OCI-LY7 (cell line): ENCODE measurements around the gene NRP1. TPM values are rescaled to one million over a fixed set of nuclear protein-coding genes. Genes with fewer than 3 reads are reported as not detected.

Experiments
- BruUV-seq: library from RNA; stranded (reverse); fragments of 400-500 nt; replicated peaks from 2 replicates; lab custom pipeline; 2021; lab: Mats Ljungman, UMichigan
- CTCF ChIA-PET: fragments of 300-600 bp; sonication (Branson Sonifier 250); formaldehyde crosslinking; loops from one replicate; lab custom pipeline; 2022; ENCODE audit warnings: antibody characterized with exemption; ENCODE audit not compliant: unreplicated experiment; lab: Charles Lee
- POLR2A ChIA-PET: fragments of 300-600 bp; sonication (Branson Sonifier 250); formaldehyde crosslinking; loops from one replicate; lab custom pipeline; 2022; ENCODE audit warnings: antibody characterized with exemption; lab: Charles Lee
- DNase-seq: peaks from one replicate; pipeline ENCODE4 v3.0.0-alpha.2; 2015; ENCODE audit warnings: low spot score
- H2AFZ ChIP-seq: fragments of 200-600 bp; sonication (generic), shearing (Covaris generic); 2 replicates; pipeline ENCODE4 v1.6.1; 2014; ENCODE audit warnings: mild to moderate bottlenecking, antibody characterized with exemption, low read length, moderate library complexity
- H3K27ac ChIP-seq: fragments of 200-600 bp; sonication (generic); 2 replicates; pipeline ENCODE4 v1.5.1; 2014; ENCODE audit warnings: mixed run types, low read depth, mild to moderate bottlenecking, moderate library complexity, low read length, inconsistent platforms; ENCODE audit not compliant: poor library complexity, severe bottlenecking
- H3K36me3 ChIP-seq: fragments of 200-600 bp; sonication (generic); 2 replicates; pipeline ENCODE4 v1.6.1; 2014; ENCODE audit warnings: mild to moderate bottlenecking, antibody characterized with exemption, low read length, moderate library complexity, mixed read lengths; ENCODE audit not compliant: insufficient read depth
- H3K4me1 ChIP-seq: fragments of 200-600 bp; sonication (generic); 2 replicates; pipeline ENCODE4 v1.5.1; 2014; ENCODE audit warnings: mild to moderate bottlenecking, low read length; ENCODE audit not compliant: insufficient read depth, poor library complexity, severe bottlenecking
- H3K4me2 ChIP-seq: fragments of 200-600 bp; sonication (generic); 2 replicates; pipeline ENCODE4 v1.6.1; 2014; ENCODE audit warnings: mild to moderate bottlenecking, low read length
- H3K4me3 ChIP-seq: fragments of 200-600 bp; sonication (generic); 2 replicates; pipeline ENCODE4 v1.5.1; 2014; ENCODE audit warnings: mild to moderate bottlenecking, low read depth, low read length; ENCODE audit not compliant: poor library complexity, severe bottlenecking
- H3K79me2 ChIP-seq: fragments of 200-600 bp; sonication (generic); 2 replicates; pipeline ENCODE4 v1.6.1; 2016; ENCODE audit warnings: low read depth, mild to moderate bottlenecking, low read length, moderate library complexity, mixed read lengths; ENCODE audit not compliant: insufficient read depth
- H3K9me2 ChIP-seq: fragments of 200-600 bp; sonication (generic); 2 replicates; pipeline ENCODE4 v1.6.1; 2016; ENCODE audit warnings: mild to moderate bottlenecking, low read length, mixed read lengths; ENCODE audit not compliant: insufficient read depth
- H3K9me3 ChIP-seq: fragments of 200-600 bp; sonication (generic); 2 replicates; pipeline ENCODE4 v1.6.1; 2014; ENCODE audit warnings: mild to moderate bottlenecking, mixed run types, low read length, mixed read lengths
- H4K20me1 ChIP-seq: fragments of 200-600 bp; sonication (generic); 2 replicates; pipeline ENCODE4 v1.6.1; 2014; ENCODE audit warnings: mild to moderate bottlenecking, antibody characterized with exemption, low read length, moderate library complexity, mixed read lengths; ENCODE audit not compliant: insufficient read depth
- EZH2phosphoT487 ChIP-seq: fragments of 200-600 bp; sonication (generic); IDR thresholded peaks from 2 replicates; pipeline ENCODE4 v1.6.1; 2018; ENCODE audit warnings: low read depth, borderline replicate concordance, mild to moderate bottlenecking, mixed run types, antibody characterized with exemption, low read length, moderate library complexity, mixed read lengths
- intact Hi-C: fragments of 100-400 bp; cut with micrococcal nuclease; formaldehyde crosslinking; loops from one replicate; pipeline ENCODE4 v1.10.0; 2022; ENCODE audit not compliant: unreplicated experiment
- total RNA-seq, 2 experiments: library from RNA; depleted of rRNA in 1 of 2; stranded (reverse); fragments of >200 nt in 1 of 2; shearing (Covaris generic) in 1 of 2; gene quantifications; 2 replicates each; pipeline ENCODE4 v1.2.3, GENCODE V29; 2014 to 2022
- TF ChIP-seq, protein P1 (sequence below): fragments of 200-600 bp; sonication (generic); conservative IDR thresholded peaks from 2 replicates; pipeline ENCODE4 v1.5.1; 2014; ENCODE audit warnings: mild to moderate bottlenecking, antibody characterized with exemption, low read length, moderate library complexity, mixed read lengths

NRP1 gene
- total RNA-seq, 2 experiments from 2014 or later: not detected

DNA sequence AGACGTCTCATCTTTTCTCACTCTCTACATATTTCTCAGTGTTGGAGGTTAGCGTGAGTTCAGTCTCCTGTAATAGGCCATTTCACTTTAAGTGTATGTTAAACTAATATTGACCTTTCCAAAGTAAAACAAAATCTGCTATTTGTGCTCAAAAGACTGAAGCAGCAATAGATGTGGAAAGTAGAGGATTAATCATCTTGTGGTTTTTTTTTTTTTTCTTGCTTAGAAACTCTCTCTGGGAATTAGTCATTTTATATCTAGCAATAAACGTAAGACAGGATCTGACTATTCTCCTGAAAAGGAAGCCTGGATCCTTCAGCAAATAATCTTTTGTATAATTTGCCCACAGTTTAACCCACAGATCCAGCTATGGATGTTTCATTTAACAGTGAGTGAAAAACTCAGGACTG is 81.7 kb downstream of the NRP1 start:
- Histone ChIP-seq H3K4me1 (no peaks in the 10 kb centered on the region), H2AFZ (no peak overlapping the region), H3K9me3 (no peaks in the 10 kb centered on the region), H3K36me3 (no peaks in the 10 kb centered on the region), H3K27ac (no peak overlapping the region), H3K79me2 (no peaks in the 10 kb centered on the region), H3K9me2 (no peaks in the 10 kb centered on the region), H3K4me3 (no peak overlapping the region), H3K4me2 (no peak overlapping the region), H4K20me1 (no peaks in the 10 kb centered on the region)
- no peak for DNase-seq
- POLR2A ChIA-PET: no interaction called here
- intact Hi-C loops: no loop called here
- TF ChIP-seq, protein P1, sequence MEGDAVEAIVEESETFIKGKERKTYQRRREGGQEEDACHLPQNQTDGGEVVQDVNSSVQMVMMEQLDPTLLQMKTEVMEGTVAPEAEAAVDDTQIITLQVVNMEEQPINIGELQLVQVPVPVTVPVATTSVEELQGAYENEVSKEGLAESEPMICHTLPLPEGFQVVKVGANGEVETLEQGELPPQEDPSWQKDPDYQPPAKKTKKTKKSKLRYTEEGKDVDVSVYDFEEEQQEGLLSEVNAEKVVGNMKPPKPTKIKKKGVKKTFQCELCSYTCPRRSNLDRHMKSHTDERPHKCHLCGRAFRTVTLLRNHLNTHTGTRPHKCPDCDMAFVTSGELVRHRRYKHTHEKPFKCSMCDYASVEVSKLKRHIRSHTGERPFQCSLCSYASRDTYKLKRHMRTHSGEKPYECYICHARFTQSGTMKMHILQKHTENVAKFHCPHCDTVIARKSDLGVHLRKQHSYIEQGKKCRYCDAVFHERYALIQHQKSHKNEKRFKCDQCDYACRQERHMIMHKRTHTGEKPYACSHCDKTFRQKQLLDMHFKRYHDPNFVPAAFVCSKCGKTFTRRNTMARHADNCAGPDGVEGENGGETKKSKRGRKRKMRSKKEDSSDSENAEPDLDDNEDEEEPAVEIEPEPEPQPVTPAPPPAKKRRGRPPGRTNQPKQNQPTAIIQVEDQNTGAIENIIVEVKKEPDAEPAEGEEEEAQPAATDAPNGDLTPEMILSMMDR: no peak
- TF ChIP-seq EZH2phosphoT487: no peak
- CTCF ChIA-PET: no interaction called here
- no TSS peak for BruUV-seq

DNA sequence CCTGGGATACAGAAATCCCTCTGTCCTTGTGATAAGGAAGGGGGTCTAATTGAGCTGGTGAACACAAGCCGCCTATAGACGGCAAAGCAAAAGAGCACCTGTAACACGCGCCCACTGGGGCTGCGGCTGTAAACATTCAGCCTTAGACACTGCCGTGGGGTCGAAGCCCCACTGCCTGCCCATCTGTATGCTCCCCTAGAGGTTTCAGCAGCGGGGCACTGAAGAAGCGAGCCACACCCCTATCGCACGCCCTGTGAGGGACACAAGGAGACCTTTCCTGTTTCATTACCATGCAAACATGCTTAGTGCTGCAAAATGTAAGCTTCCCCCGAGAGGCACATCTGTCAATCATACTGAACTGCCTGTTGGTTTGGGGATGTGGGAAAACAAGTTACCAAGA is 82.1 kb downstream of the NRP1 start:
- CTCF ChIA-PET: no interaction called here
- H3K4me3 ChIP-seq: no peak overlapping the region

DNA sequence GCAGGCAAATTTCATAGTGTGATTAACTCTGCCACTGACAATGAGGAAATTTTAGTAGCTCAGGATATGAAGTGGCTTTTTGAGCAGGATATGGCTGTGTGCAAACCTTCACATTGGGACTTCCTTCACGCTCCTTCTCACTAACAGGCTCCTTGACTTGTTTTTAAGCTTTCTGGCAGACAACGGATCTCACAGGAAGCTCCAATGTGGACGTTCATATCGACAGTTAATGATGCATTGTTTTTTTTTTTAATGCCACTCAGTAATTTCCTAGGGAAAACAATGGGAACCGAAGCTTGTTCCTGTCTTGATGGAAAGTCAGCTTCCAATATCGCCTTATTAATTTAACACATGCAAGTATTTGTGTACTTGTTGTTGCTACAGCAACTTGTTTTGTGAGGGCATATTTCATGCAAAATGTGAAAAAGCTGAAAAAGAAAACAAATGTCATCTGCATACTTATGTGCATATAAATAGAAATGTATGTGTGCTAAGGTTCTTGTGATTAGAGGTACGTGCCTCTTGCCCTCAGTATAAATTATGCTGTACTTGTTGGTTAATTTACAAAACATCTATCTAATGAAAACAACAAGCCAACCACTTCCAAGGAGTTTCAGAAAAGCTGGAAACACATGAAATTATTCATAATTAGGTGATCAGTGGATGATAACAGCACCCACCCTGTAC is 84.7 kb downstream of the NRP1 start:
- intact Hi-C loops: no loop called here
- POLR2A ChIA-PET: interaction anchor here (0.6 to 1.1 kb wide), 3 partner anchors 10 to 126 kb away, joined by 3 read pairs; no protein-coding TSS in a partner anchor
- no peaks in the 10 kb centered on the region for H4K20me1 ChIP-seq
- no peaks in the 10 kb centered on the region for H3K9me2 ChIP-seq
- H3K4me1 ChIP-seq: no peaks in the 10 kb centered on the region
- BruUV-seq: no TSS peak
- H3K36me3 ChIP-seq: no peaks in the 10 kb centered on the region
- no peak for DNase-seq
- H3K9me3 ChIP-seq: no peaks in the 10 kb centered on the region
- CTCF ChIA-PET: no interaction called here
- H2AFZ ChIP-seq: no peak overlapping the region
- H3K79me2 ChIP-seq: no peaks in the 10 kb centered on the region
- TF ChIP-seq EZH2phosphoT487: no peak
- TF ChIP-seq, protein P1: no peak
- no peak overlapping the region for H3K4me3 ChIP-seq
- no peak overlapping the region for H3K4me2 ChIP-seq
- no peak overlapping the region for H3K27ac ChIP-seq

More for the DNA sequence above, 82.1 kb downstream of the NRP1 start:
- Histone ChIP-seq H4K20me1 (no peaks in the 10 kb centered on the region), H3K9me2 (no peaks in the 10 kb centered on the region), H3K4me2 (no peak overlapping the region), H3K4me1 (no peaks in the 10 kb centered on the region), H3K9me3 (no peaks in the 10 kb centered on the region), H3K36me3 (no peaks in the 10 kb centered on the region), H3K79me2 (no peaks in the 10 kb centered on the region), H2AFZ (no peak overlapping the region), H3K27ac (no peak overlapping the region)
- DNase-seq: no peak
- TF ChIP-seq, protein P1: no peak
- no TSS peak for BruUV-seq
- POLR2A ChIA-PET: no interaction called here
- intact Hi-C loops: no loop called here
